Glutamatergic neuron (in vitro differentiated cells): ENCODE results near the gene MTG1. TPM values are rescaled to one million over a fixed set of nuclear protein-coding genes. Genes with fewer than 3 reads are reported as not detected.

ENCODE experiments used
- DNase-seq: peaks from one replicate; pipeline ENCODE4 v3.0.0; 2022
- H3K27ac Mint-ChIP-seq: one replicate; pipeline ENCODE4 v1.8.0; 2020; ENCODE audit warnings: mild to moderate bottlenecking, mixed read lengths, inconsistent platforms; ENCODE audit not compliant: unreplicated experiment
- H3K27me3 Mint-ChIP-seq: one replicate; pipeline ENCODE4 v1.8.0; 2020; ENCODE audit warnings: mild to moderate bottlenecking, moderate library complexity, mixed read lengths, inconsistent platforms; ENCODE audit not compliant: unreplicated experiment
- H3K36me3 Mint-ChIP-seq: one replicate; pipeline ENCODE4 v1.8.0; 2020; ENCODE audit warnings: mild to moderate bottlenecking, mixed read lengths, inconsistent platforms; ENCODE audit not compliant: unreplicated experiment
- H3K4me1 Mint-ChIP-seq: one replicate; pipeline ENCODE4 v1.8.0; 2020; ENCODE audit warnings: mild to moderate bottlenecking, low read depth, mixed read lengths, inconsistent platforms; ENCODE audit not compliant: unreplicated experiment
- H3K4me3 Mint-ChIP-seq: one replicate; pipeline ENCODE4 v1.8.0; 2020; ENCODE audit warnings: mild to moderate bottlenecking, mixed read lengths, inconsistent platforms; ENCODE audit not compliant: unreplicated experiment
- H3K9me3 Mint-ChIP-seq: one replicate; pipeline ENCODE4 v1.8.0; 2020; ENCODE audit warnings: mild to moderate bottlenecking, moderate library complexity, mixed read lengths, inconsistent platforms; ENCODE audit not compliant: unreplicated experiment
- CTCF ChIP-seq: fragments of 200-600 bp; sonication (generic); IDR thresholded peaks from one replicate; pipeline ENCODE4 v1.5.0; 2021; ENCODE audit not compliant: partially characterized antibody, unreplicated experiment
- total RNA-seq: library from RNA; stranded (reverse); fragmentation: NEBNext Ultra II Directional; extraction: Animal tissue kit (Norgen Biotek cat#: 25700); gene quantifications from one replicate; pipeline ENCODE4 v1.2.1, GENCODE V29; 2021; ENCODE audit not compliant: unreplicated experiment

Gene MTG1
- total RNA-seq, 1 donor from 2014 or later: 76.4 TPM

DNA sequence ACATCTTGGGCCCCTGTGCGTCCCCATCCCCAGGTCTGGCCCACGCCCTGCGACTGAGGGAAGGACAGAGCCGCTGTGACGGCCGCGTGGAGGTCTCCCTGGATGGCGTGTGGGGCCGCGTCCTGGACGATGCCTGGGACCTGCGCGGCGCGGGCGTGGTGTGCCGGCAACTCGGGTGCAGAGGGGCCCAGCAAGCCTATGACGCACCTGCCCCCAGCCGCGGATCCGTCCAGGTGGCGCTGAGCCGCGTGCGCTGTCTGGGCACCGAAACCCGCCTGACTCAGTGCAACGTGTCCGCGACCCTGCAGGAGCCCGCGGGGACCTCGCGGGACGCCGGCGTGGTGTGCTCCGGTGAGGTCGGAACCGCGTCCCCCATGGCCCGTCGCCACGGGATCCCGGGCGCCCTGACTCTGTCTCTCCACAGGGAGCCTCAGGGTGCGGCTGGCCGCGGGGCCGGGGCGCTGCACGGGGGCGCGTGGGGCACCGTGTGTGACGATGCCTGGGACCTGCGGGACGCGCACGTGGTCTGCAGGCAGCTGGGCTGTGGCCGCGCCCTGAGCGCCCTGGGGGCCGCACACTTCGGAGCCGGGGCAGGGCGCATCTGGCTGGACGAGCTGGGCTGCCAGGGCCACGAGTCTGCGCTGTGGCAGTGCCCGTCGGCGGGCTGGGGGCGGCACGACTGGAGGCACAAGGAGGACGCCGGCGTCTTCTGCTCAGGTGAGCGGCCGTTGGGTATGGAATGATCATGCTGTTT lies 65.7 kb downstream of the MTG1 start:
- Mint-ChIP-seq H3K27ac (no peak overlapping the region), H3K27me3 (peaks cover 6% of the 10 kb centered on the region), H3K36me3 (peaks cover 7% of the 10 kb centered on the region), H3K4me3 (no peak overlapping the region), H3K9me3 (peaks cover 5% of the 10 kb centered on the region), H3K4me1 (no peaks in the 10 kb centered on the region)
- no peak for DNase-seq
- no peak for TF ChIP-seq CTCF

DNA sequence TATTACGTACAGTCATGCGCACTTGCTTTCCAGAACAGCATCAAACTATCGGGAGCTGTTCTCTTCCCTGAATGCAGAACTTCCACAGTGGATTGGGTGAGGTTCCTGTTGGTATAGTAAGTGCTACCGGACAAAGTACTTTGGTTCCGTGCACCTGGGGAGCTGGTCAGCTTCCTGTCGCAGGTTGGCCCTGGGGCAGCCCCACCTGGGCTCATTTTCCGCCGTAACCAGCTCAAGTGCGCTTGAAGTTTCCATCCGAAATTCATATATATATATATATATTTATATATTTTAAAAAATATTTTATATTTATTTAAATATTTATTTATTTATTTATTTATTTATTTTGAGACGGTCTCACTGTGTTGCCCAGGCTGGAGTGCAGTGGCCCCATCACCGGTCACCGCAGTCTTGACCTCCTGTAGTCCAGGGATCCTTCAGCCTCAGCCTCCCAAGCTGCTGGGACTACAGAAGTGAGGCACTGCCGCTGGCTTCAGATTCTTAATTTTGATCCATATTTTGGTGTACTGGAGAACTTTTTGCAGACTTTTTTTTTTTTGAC lies 66.3 kb downstream of the MTG1 start:
- Mint-ChIP-seq H3K9me3 (peaks cover 5% of the 10 kb centered on the region), H3K4me1 (no peaks in the 10 kb centered on the region), H3K4me3 (no peak overlapping the region), H3K27me3 (peaks cover 6% of the 10 kb centered on the region), H3K36me3 (peaks cover 7% of the 10 kb centered on the region), H3K27ac (no peak overlapping the region)
- TF ChIP-seq CTCF: no peak
- no peak for DNase-seq

DNA sequence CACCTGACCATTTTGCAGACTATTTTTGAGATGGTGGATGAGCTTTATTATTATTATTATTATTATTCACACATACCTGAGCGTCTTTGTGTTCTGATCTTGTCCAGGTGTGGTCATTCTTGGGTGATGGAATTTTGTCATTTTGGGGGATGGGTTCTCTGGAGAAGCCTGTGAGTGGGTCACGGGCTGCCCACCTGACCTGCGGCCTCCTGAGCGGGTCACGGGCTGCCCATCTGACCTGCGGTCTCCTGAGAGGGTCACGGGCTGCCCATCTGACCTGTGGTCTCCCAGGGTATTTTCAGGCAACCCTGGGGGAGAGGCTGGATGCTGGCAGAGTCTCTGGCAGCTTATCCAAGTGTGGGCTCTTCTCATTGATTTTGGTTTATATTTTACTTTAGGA lies 67.1 kb downstream of the MTG1 start:
- Mint-ChIP-seq H3K4me3 (no peak overlapping the region), H3K27ac (no peak overlapping the region), H3K27me3 (peaks cover 6% of the 10 kb centered on the region), H3K4me1 (no peaks in the 10 kb centered on the region), H3K9me3 (peaks cover 5% of the 10 kb centered on the region), H3K36me3 (peaks cover 7% of the 10 kb centered on the region)
- no peak for TF ChIP-seq CTCF
- no peak for DNase-seq

- no peak overlapping the region for H3K27ac Mint-ChIP-seq
Measured at GRCh38 chr10:133461841-133462240, 67.9 kb downstream of the MTG1 start.

More at GRCh38 chr10:133461841-133462240, 67.9 kb downstream of the MTG1 start:
- Mint-ChIP-seq H3K4me3 (no peak overlapping the region), H3K27me3 (peaks cover 11% of the 10 kb centered on the region), H3K36me3 (peaks cover 7% of the 10 kb centered on the region), H3K4me1 (no peaks in the 10 kb centered on the region), H3K9me3 (peaks cover 11% of the 10 kb centered on the region)
- DNase-seq: no peak
- TF ChIP-seq CTCF: no peak
